Astrocyte of the cerebellum (primary cell): ENCODE measurements around the gene RAC3.

Experiments
- DNase-seq: peaks from one replicate; pipeline ENCODE4 v3.0.0-alpha.2; 2011; ENCODE audit warnings: low read depth
- H3K4me3 ChIP-seq: 2 replicates; pipeline ENCODE4 v1.5.1; 2011; ENCODE audit warnings: mild to moderate bottlenecking, low read depth, low read length, moderate library complexity
- CTCF ChIP-seq: IDR thresholded peaks from 2 replicates; pipeline ENCODE4 v1.5.1; 2012; ENCODE audit warnings: low read length, low read depth, moderate library complexity, mild to moderate bottlenecking; ENCODE audit errors: missing control alignments
- in situ Hi-C: cut with HindIII; loops from 2 replicates; pipeline ENCODE4 v1.10.0; 2017; ENCODE audit warnings: low sequenced_read_pairs

RAC3 gene

GRCh38 chr17:82051776-82052637 is 20.5 kb downstream of the RAC3 start, which contains the start of the genes GPS1 and RFNG:
TSS of gene GPS1 (plus strand) at chr17:82051898. CDS start at chr17:82051932, 34 bp downstream.
TSS of gene RFNG (minus strand) at chr17:82051811. CDS start at chr17:82051766, 45 bp downstream.
- in situ Hi-C loops = no loop called here
- DNase-seq = no peak
- H3K4me3 ChIP-seq = peak within 1 kb of the TSS; percentile 76
- TF ChIP-seq CTCF = no peak

GRCh38 chr17:82052638-82053059 is 21.2 kb downstream of the RAC3 start:
- in situ Hi-C loops = no loop called here
- DNase-seq = no peak
- peak overlapping the region; percentile 76 for H3K4me3 ChIP-seq
- no peak for TF ChIP-seq CTCF

- peak overlapping the region; percentile 76 for H3K4me3 ChIP-seq
- no peak for TF ChIP-seq CTCF
- in situ Hi-C loops = no loop called here
- DNase-seq = no peak
These were observed 21.7 kb downstream of the RAC3 start for GRCh38 chr17:82053130-82053529.

- no peak for DNase-seq
- no peak for TF ChIP-seq CTCF
- in situ Hi-C loops = no loop called here
- H3K4me3 ChIP-seq = no peak overlapping the region
These were observed 22.2 kb downstream of the RAC3 start for GRCh38 chr17:82053556-82054263.

GRCh38 chr17:82054351-82055022 is 23.0 kb downstream of the RAC3 start:
- in situ Hi-C loops = no loop called here
- no peak for TF ChIP-seq CTCF
- H3K4me3 ChIP-seq = no peak overlapping the region
- no peak for DNase-seq
